GM12878 (cell line): ENCODE results near the gene XPOT. TPM values are rescaled to one million over a fixed set of nuclear protein-coding genes. Genes with fewer than 3 reads are reported as not detected.

ENCODE experiments used
- ATAC-seq: fragments of 200-7000 bp; cut with Tn5 transposase; 3 replicates; pipeline ENCODE4 v1.9.1; 2020; ENCODE audit warnings: mild to moderate bottlenecking, moderate library complexity
- BruUV-seq: library from RNA; stranded (reverse); fragments of 400-500 nt; replicated peaks from 2 replicates; lab custom pipeline; 2021; lab: Mats Ljungman, UMichigan
- CTCF ChIA-PET: fragments of 300-600 bp; sonication (Branson Sonifier 250); formaldehyde crosslinking; extraction: SDS; loops from one replicate; lab custom pipeline; 2021; ENCODE audit warnings: inconsistent platforms; lab: Yijun Ruan, JAX
- POLR2A ChIA-PET: fragments of 350-600 bp; formaldehyde crosslinking; extraction: SDS; loops from one replicate; lab custom pipeline; 2021; ENCODE audit warnings: inconsistent platforms; lab: Charles Lee
- RAD21 ChIA-PET: fragments of 300-600 bp; sonication (Branson Sonifier 250); formaldehyde crosslinking; loops from one replicate; lab custom pipeline; 2023; ENCODE audit warnings: antibody characterized with exemption; ENCODE audit not compliant: unreplicated experiment; lab: Charles Lee
- SMC1A ChIA-PET: fragments of 300-600 bp; sonication (Branson Sonifier 250); formaldehyde crosslinking; loops from one replicate; lab custom pipeline; 2023; ENCODE audit not compliant: unreplicated experiment, uncharacterized antibody; lab: Charles Lee
- DNase-seq: peaks from one replicate; pipeline ENCODE4 v3.0.0-alpha.2; 2011; ENCODE audit warnings: low read depth, low spot score
- FAIRE-seq: peaks from 3 replicates; lab custom pipeline; 2011; peaks lifted over from hg19 to GRCh38; lab: Jason Lieb, UNC
- H2AFZ ChIP-seq: 2 replicates; pipeline ENCODE4 v1.6.0; 2011; ENCODE audit warnings: low read depth, low read length, control low read depth; ENCODE audit not compliant: control insufficient read depth
- H3K27ac ChIP-seq: 2 replicates; pipeline ENCODE4 v1.5.1; 2011; ENCODE audit warnings: control low read depth; ENCODE audit not compliant: control insufficient read depth, insufficient read depth
- H3K27me3 ChIP-seq, 2 experiments: replicated peaks in 1 of 2; 2 replicates each; pipeline versions ENCODE4 v1.6.0 to v1.6.1; 2011; ENCODE audit warnings: low read length in 1 of 2; ENCODE audit not compliant: control insufficient read depth in 2 of 2, insufficient read depth in 2 of 2
- H3K36me3 ChIP-seq, 2 experiments: 2 replicates each; pipeline ENCODE4 v1.5.1; 2011; ENCODE audit warnings: low read length in 1 of 2; ENCODE audit not compliant: control insufficient read depth in 2 of 2, insufficient read depth in 2 of 2
- H3K4me1 ChIP-seq: 2 replicates; pipeline ENCODE4 v1.6.1; 2011; ENCODE audit warnings: mild to moderate bottlenecking, low read length, moderate library complexity, mixed read lengths; ENCODE audit not compliant: control insufficient read depth, insufficient read depth
- H3K4me2 ChIP-seq: 2 replicates; pipeline ENCODE4 v1.6.0; 2011; ENCODE audit warnings: control low read depth; ENCODE audit not compliant: control insufficient read depth, insufficient read depth
- H3K4me3 ChIP-seq: fragments of 200-600 bp; sonication (generic); 2 replicates; pipeline ENCODE4 v1.5.1; 2016
- H3K79me2 ChIP-seq: 2 replicates; pipeline ENCODE4 v1.6.0; 2011; ENCODE audit warnings: low read length; ENCODE audit not compliant: control insufficient read depth, insufficient read depth
- H3K9ac ChIP-seq: 2 replicates; pipeline ENCODE4 v1.8.0; 2011; ENCODE audit warnings: low read length, control low read depth, mixed read lengths; ENCODE audit not compliant: control insufficient read depth, insufficient read depth
- H3K9me3 ChIP-seq: replicated peaks from 3 replicates; pipeline ENCODE4 v1.5.1; 2011; ENCODE audit warnings: mild to moderate bottlenecking, low read length; ENCODE audit not compliant: control insufficient read depth, insufficient read depth
- H4K20me1 ChIP-seq: 2 replicates; pipeline ENCODE4 v1.6.0; 2011; ENCODE audit not compliant: control insufficient read depth, insufficient read depth
- HDAC2 ChIP-seq: fragments of 200-600 bp; sonication (generic); IDR thresholded peaks from 2 replicates; pipeline ENCODE4 v1.6.1; 2017
- KLF5 ChIP-seq: fragments of 450-650 bp; IDR thresholded peaks from 2 replicates; pipeline ENCODE4 v1.6.1; 2014; ENCODE audit warnings: mild to moderate bottlenecking; ENCODE audit not compliant: partially characterized antibody
- NBN ChIP-seq: fragments of 450-650 bp; IDR thresholded peaks from 2 replicates; pipeline ENCODE4 v1.6.1; 2016
- PAX8 ChIP-seq: fragments of 450-650 bp; IDR thresholded peaks from 2 replicates; pipeline ENCODE4 v1.6.1; 2017; ENCODE audit warnings: mild to moderate bottlenecking, moderate library complexity
- POLR2AphosphoS5 ChIP-seq: IDR thresholded peaks from 2 replicates; pipeline ENCODE4 v1.6.1; 2011; ENCODE audit warnings: mild to moderate bottlenecking, low read length, inconsistent platforms
- TAF1 ChIP-seq: IDR thresholded peaks from 2 replicates; pipeline ENCODE4 v1.6.1; 2011; ENCODE audit warnings: mild to moderate bottlenecking, low read depth, low read length, borderline replicate concordance
- TBL1XR1 ChIP-seq: IDR thresholded peaks from 2 replicates; pipeline ENCODE4 v1.6.1; 2012; ENCODE audit warnings: low read depth, low read length, improper control_type of control experiment
- YY1 ChIP-seq: IDR thresholded peaks from 2 replicates; pipeline ENCODE4 v1.6.1; 2011; ENCODE audit warnings: low read depth, mild to moderate bottlenecking, low read length
- WGBS: methylation state at CpG from one replicate; pipeline ENCODE4 v1.1.6; 2016; ENCODE audit warnings: low lambda C conversion rate; ENCODE audit not compliant: insufficient replicate concordance, insufficient coverage; ENCODE audit errors: missing lambda C conversion rate; 5-methylcytosine and 5-hydroxymethylcytosine counted together
- in situ Hi-C: fragments of 300-500 bp; cut with MboI; formaldehyde crosslinking; loops from 9 replicates; pipeline ENCODE4 v1.14.3; 2018; ENCODE audit warnings: mixed read lengths
- intact Hi-C: fragments of 100-400 bp; cut with micrococcal nuclease; formaldehyde crosslinking; loops from one replicate; pipeline ENCODE4 v1.14.2; 2022; ENCODE audit not compliant: unreplicated experiment
- polyA plus RNA-seq, 11 experiments: library from polyadenylated mRNA; depleted of rRNA in 4 of 11; unstranded in 6 of 11; stranded (reverse) in 5 of 11; fragments of >200 nt; fragmentation: Nextera tagmentation in 4 of 11; fragmentation: Illumina TruSeq in 1 of 11; extraction: Ambion mirVana in 4 of 11; extraction: Trizol in 1 of 11; gene quantifications; 1 replicate in 1 of 11; 2 replicates in 10 of 11; pipeline versions ENCODE4 v1.2.1 to v1.2.3, GENCODE V29; 2011 to 2016; ENCODE audit warnings: inconsistent platforms in 2 of 11, missing spikeins in 2 of 11, low read depth in 1 of 11
- total RNA-seq, 4 experiments: library from RNA; depleted of rRNA in 3 of 4; stranded (reverse); fragments of >200 nt in 3 of 4; fragmentation: Illumina TruSeq in 1 of 4; extraction: Trizol in 1 of 4; gene quantifications; 2 replicates each; pipeline versions ENCODE4 v1.2.1 to v1.2.3, GENCODE V29; 2013 to 2021
- TF ChIP-seq, protein P1 (sequence below): fragments of 450-650 bp; IDR thresholded peaks from 2 replicates; pipeline ENCODE4 v1.6.1; 2016; ENCODE audit warnings: mild to moderate bottlenecking
- TF ChIP-seq, protein P2 (sequence below): fragments of 450-650 bp; IDR thresholded peaks from 2 replicates; pipeline ENCODE4 v1.6.1; 2017; ENCODE audit warnings: antibody characterized with exemption, mild to moderate bottlenecking, moderate library complexity

XPOT gene
- total and polyA plus RNA-seq, 10 of the 15 experiments (the other 5 are each of a cell fraction or from before 2014, with no cell fraction given), result 11.9 to 66.3 (median 54.7) TPM

DNA sequence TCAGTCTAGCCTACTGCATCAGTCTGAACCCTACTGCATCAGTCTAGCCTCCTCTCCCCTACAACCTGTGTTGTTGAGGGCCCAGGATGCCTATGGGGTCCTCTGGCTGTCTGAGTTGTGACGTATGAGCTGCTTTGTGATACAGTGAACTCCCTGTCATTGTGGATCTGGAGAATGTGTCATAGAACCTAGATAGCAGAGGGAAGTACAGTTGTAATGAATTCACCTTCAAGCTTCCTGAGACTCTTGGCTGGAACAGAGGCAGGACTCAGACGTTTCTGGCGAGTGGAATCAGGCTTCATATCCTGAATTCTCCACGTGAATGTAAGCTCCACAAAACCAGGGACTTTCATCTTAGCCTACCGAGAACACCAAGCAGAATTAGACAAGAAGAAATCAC lies 64.8 kb downstream of the XPOT start:
- H3K36me3 ChIP-seq, result peaks cover 6 to 38% of the 10 kb centered on the region in 2 experiments
- H3K9ac ChIP-seq, result no peak overlapping the region
- no peak overlapping the region for H3K27ac ChIP-seq
- WGBS, result 80% methylated on average over 5 of the region's 5 CpGs
- H4K20me1 ChIP-seq, result no peaks in the 10 kb centered on the region
- H3K79me2 ChIP-seq, result no peaks in the 10 kb centered on the region
- no peak overlapping the region for H2AFZ ChIP-seq
- ChIA-PET SMC1A (interaction anchor here (0.7 to 1.6 kb wide), 3 partner anchors 10 to 76 kb away, joined by 3 to 6 read pairs (median 4); no protein-coding TSS in a partner anchor), POLR2A (no interaction called here), RAD21 (no interaction called here), CTCF (interaction anchor here (0.6 kb wide), 1 partner anchor 519 kb away, joined by 3 read pairs; no protein-coding TSS in a partner anchor)
- DNase-seq (no peak), ATAC-seq (no peak), FAIRE-seq (no peak)
- H3K27me3 ChIP-seq, result no peaks in the 10 kb centered on the region
- no peak overlapping the region for H3K4me2 ChIP-seq
- in situ Hi-C loops, result no loop called here
- no peak overlapping the region for H3K4me3 ChIP-seq
- intact Hi-C loops, result no loop called here
- no peaks in the 10 kb centered on the region for H3K9me3 ChIP-seq
- BruUV-seq, result no TSS peak
- no peaks in the 10 kb centered on the region for H3K4me1 ChIP-seq
- TF ChIP-seq POLR2AphosphoS5 (peak; percentile 58; the same call in 1 of the 2 replicates), TAF1 (no peak)

DNA sequence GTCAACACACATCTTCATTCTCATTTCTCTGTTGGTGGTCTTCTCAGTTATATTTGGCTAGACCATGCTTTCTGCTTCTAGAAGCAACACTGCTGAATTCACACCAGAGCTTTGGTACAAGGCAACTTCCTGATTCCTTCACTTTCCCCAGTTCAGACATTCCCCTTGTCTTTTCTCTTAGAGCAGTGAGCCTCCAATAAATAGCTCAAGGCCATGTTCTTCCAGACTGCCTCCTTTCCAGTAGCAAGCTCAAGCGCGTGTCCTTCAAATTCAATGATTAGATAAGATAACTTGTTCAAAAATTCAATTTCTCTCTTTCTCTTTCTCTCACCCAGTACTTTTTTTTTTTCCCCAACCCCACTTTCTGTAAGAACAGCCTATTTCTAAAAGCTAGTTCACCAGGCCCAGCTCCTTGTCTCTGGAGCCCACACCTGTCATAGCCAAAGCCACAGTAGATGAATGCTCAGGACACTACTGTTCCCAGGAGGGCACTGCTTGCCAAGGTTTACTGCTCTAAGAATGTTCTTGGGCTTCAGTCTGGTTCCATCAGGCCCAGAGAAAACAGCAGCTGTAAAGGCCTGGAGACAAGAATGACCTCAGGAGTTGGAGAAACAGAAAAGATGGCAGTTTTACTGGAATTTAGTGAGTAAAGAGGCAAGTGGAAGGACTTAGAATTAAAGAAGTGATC lies 65.4 kb downstream of the XPOT start:
- no peak for ATAC-seq
- H3K27ac ChIP-seq, result no peak overlapping the region
- SMC1A ChIA-PET, result interaction anchor here (0.7 to 1.6 kb wide), 3 partner anchors 11 to 75 kb away, joined by 3 to 6 read pairs (median 4); no protein-coding TSS in a partner anchor

More for the DNA sequence above, 65.4 kb downstream of the XPOT start:
- BruUV-seq, result no TSS peak
- no peak overlapping the region for H3K9ac ChIP-seq
- POLR2A ChIA-PET, result interaction anchor here (0.6 kb wide), 1 partner anchor 133 kb away, joined by 5 read pairs; no protein-coding TSS in a partner anchor
- TF ChIP-seq KLF5 (no peak), PAX8 (no peak), YY1 (no peak), NBN (no peak), HDAC2 (no peak), TBL1XR1 (no peak)
- TF ChIP-seq, protein P1, sequence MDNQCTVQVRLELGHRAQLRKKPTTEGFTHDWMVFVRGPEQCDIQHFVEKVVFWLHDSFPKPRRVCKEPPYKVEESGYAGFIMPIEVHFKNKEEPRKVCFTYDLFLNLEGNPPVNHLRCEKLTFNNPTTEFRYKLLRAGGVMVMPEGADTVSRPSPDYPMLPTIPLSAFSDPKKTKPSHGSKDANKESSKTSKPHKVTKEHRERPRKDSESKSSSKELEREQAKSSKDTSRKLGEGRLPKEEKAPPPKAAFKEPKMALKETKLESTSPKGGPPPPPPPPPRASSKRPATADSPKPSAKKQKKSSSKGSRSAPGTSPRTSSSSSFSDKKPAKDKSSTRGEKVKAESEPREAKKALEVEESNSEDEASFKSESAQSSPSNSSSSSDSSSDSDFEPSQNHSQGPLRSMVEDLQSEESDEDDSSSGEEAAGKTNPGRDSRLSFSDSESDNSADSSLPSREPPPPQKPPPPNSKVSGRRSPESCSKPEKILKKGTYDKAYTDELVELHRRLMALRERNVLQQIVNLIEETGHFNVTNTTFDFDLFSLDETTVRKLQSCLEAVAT, result no peak
- TF ChIP-seq, protein P2, sequence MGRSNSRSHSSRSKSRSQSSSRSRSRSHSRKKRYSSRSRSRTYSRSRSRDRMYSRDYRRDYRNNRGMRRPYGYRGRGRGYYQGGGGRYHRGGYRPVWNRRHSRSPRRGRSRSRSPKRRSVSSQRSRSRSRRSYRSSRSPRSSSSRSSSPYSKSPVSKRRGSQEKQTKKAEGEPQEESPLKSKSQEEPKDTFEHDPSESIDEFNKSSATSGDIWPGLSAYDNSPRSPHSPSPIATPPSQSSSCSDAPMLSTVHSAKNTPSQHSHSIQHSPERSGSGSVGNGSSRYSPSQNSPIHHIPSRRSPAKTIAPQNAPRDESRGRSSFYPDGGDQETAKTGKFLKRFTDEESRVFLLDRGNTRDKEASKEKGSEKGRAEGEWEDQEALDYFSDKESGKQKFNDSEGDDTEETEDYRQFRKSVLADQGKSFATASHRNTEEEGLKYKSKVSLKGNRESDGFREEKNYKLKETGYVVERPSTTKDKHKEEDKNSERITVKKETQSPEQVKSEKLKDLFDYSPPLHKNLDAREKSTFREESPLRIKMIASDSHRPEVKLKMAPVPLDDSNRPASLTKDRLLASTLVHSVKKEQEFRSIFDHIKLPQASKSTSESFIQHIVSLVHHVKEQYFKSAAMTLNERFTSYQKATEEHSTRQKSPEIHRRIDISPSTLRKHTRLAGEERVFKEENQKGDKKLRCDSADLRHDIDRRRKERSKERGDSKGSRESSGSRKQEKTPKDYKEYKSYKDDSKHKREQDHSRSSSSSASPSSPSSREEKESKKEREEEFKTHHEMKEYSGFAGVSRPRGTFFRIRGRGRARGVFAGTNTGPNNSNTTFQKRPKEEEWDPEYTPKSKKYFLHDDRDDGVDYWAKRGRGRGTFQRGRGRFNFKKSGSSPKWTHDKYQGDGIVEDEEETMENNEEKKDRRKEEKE, result no peak
- no peak overlapping the region for H3K4me3 ChIP-seq
- 100% methylated on average over 2 of the region's 2 CpGs for WGBS
- RAD21 ChIA-PET, result no interaction called here
- no peaks in the 10 kb centered on the region for H4K20me1 ChIP-seq
- H3K27me3 ChIP-seq, result no peaks in the 10 kb centered on the region
- CTCF ChIA-PET, result interaction anchor here (0.6 kb wide), 1 partner anchor 518 kb away, joined by 3 read pairs; no protein-coding TSS in a partner anchor
- H3K4me1 ChIP-seq, result no peaks in the 10 kb centered on the region
- intact Hi-C loops (no loop called here), in situ Hi-C loops (no loop called here)
- no peak overlapping the region for H2AFZ ChIP-seq
- H3K9me3 ChIP-seq, result no peaks in the 10 kb centered on the region; the same call in 2 of the 3 replicates
- H3K4me2 ChIP-seq, result no peak overlapping the region
- peaks cover 6 to 42% of the 10 kb centered on the region in 2 experiments for H3K36me3 ChIP-seq
- no peaks in the 10 kb centered on the region for H3K79me2 ChIP-seq
- FAIRE-seq, result no peak
- DNase-seq, result no peak
